ENCODE data around the gene C16orf89.
"Not testable (repeated sequence)": the region's sequence is repeated elsewhere in the genome, so short reads cannot be mapped to it uniquely, and the experiment has no call there.

Gene C16orf89, protein sequence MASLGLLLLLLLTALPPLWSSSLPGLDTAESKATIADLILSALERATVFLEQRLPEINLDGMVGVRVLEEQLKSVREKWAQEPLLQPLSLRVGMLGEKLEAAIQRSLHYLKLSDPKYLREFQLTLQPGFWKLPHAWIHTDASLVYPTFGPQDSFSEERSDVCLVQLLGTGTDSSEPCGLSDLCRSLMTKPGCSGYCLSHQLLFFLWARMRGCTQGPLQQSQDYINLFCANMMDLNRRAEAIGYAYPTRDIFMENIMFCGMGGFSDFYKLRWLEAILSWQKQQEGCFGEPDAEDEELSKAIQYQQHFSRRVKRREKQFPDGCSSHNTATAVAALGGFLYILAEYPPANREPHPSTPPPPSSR

DNA sequence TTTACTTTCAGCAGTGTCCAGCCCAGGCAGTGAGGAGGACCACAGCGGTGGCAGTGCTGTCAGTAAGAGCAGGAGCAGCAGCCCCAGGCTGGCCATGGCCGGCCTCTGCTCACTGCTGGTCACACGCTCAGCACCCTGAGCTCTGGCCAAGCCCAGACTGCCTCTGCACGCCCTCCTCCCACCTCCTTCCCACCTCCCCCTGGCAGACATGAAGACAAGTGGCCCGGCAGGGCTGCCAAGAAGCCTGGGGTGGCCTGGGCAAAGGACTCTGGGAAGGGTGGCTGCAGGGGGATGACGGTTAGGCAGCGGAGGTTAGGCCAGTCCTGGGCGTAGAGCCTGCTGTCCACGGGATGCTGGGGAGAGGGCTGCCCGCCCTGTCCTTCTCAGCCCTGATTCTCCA lies at the start of gene C16orf89:
Gene C16orf89 (minus strand): TSS at position 144 of the 400 bp plus-strand sequence. CDS start 48 bp downstream, at position 96.
- TF ChIP-seq ZFP3 (CRISPR knock-in tag; IDR thresholded peaks at IDR 0.05) (no peak), CSDC2 (CRISPR knock-in tag; IDR thresholded peaks at IDR 0.05) (no peak), TCF4 (CRISPR knock-in tag; IDR thresholded peaks at IDR 0.05; ENCODE audit: borderline replicate concordance) (no peak), SNAI2 (CRISPR knock-in tag; IDR thresholded peaks at IDR 0.05) (no peak), OSR1 (CRISPR knock-in tag; IDR thresholded peaks at IDR 0.05) (no peak), PPARA (CRISPR knock-in tag; IDR thresholded peaks at IDR 0.05; ENCODE audit: borderline replicate concordance) (no peak), ZNF8 (CRISPR knock-in tag; IDR thresholded peaks at IDR 0.05) (no peak), ZNF70 (CRISPR knock-in tag; IDR thresholded peaks at IDR 0.05) (no peak)
- ATAC-seq = peak; percentile 12; the same call in 1 of the 3 replicates

DNA sequence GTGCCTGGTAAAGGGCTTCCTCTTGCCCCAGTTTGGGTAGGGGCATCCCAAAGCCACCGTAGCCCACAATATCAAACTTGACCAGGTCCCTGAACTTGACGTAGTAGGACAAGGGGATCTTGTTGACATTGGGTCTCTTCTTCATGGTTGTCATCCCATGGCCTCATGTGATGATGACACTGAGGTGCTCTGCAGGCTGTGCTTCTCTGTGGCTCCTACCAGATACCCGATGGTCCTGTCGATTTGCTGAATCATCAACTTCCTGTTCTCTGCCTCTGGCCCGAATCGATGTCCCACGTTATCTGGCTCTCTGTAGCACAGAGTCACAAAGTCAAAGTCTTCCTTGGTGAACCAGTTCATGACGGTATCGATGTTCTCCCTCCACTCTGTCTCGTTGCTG lies 45.2 kb upstream of the C16orf89 start:
- not testable (repeated sequence) for ATAC-seq

DNA sequence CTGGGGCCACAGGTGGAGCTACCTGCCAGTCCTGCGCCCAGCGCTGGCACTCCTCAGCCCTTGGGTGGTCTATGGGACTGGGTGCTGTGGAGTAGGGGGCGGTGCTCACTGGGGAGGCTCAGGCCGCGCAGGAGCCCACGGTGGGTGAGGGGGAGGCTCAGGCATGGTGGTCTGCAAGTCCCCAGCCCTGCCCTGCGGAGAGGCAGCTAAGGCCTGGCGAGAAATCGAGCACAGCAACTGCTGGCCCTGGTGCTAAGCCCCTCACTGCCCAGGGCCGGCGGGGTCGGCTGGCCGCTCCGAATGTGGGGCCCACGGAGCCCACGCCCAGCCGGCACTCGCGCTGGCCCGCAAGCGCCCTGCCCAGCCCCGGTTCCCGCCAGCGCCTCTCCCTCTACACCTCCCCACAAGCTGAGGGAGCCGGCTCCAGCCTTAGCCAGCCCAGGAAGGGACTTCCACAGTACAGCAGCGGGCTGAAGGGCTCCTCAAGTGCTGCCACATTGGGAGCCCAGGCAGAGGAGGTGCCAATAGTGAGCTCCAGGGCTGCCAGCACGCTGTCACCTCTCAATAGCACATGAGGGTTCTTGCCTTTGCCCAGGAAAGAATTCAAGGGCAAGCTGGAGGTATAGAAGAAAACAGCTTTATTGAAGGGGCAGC lies 42.9 kb upstream of the C16orf89 start:
- TF ChIP-seq ISL1 (CRISPR knock-in tag; IDR thresholded peaks at IDR 0.05) (no peak), CREB5 (CRISPR knock-in tag; IDR thresholded peaks at IDR 0.05; ENCODE audit: low read depth) (no peak), ZNF8 (CRISPR knock-in tag; IDR thresholded peaks at IDR 0.05) (no peak), ZNF70 (CRISPR knock-in tag; IDR thresholded peaks at IDR 0.05) (no peak), RARB (CRISPR knock-in tag; IDR thresholded peaks at IDR 0.05) (no peak), ZFP30 (CRISPR knock-in tag; IDR thresholded peaks at IDR 0.05) (no peak), CSDC2 (CRISPR knock-in tag; IDR thresholded peaks at IDR 0.05) (no peak), ZC3H10 (CRISPR knock-in tag; IDR thresholded peaks at IDR 0.05) (no peak)
- no peak for ATAC-seq

DNA sequence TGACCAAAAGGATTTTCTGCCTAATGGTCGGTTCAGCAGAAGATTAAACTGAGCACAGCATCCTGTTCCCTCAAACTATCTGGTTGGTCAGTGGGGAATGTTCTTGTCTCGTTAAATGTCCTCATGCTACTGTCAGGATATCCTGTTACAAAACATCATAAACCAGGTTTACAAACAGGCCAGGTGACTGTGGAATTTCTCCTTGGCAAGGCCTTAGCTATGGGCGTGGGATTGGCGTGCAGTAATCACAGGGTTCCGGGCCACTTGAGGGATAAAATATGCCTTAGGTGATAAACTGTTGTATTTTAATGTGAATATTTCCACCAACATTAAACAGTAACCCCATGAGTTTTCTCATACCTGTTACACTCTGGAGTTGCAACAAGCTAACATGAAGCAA lies 39.3 kb upstream of the C16orf89 start:
- ATAC-seq = not testable (repeated sequence)

DNA sequence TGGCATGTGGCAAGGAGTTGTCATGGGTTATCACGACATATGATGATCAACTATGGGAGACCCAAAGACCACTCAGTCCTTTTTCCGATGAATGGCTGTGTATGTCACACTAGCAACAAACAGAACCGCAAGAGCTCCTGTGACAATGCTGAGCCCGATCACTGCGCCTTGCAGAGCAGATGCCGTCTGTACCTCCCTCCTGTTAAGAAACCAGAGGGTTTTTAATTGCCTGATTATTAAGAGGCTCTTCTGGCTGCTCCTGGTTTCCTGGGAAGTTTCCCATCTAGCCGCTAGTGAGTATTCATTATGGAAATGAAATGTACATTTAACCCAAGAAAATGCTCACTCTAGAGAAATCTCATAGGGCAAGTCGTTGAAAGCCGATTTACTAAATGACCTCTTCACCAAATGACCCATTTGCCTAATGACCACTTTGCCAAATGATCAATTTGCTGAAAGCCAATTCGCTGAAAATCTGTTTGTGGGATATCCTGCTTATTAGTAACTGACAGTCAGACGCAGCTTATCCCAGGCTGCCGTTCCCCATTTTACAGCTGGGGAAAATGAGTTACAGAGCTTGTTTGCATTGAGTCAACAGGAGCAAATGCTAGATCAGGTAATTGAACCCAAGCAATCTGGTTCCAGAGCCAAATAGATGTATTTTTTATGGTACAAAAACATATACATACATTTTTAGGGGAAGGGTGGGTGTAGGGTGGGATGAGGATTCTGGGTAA lies 37.7 kb upstream of the C16orf89 start:
- not testable (repeated sequence) for ATAC-seq

GRCh38 chr16:5099174-5099573 lies 33.4 kb upstream of the C16orf89 start:
- not testable (repeated sequence) for ATAC-seq

GRCh38 chr16:5098221-5099159 lies 32.7 kb upstream of the C16orf89 start:
- ATAC-seq = not testable (repeated sequence)

GRCh38 chr16:5097470-5098220 lies 31.9 kb upstream of the C16orf89 start, which contains the start of gene EEF2KMT:
Gene EEF2KMT (minus strand): TSS chr16:5097795. CDS start chr16:5097739, 56 bp downstream.
- peak; percentile 99 for ATAC-seq

GRCh38 chr16:5097061-5097469 lies 31.3 kb upstream of the C16orf89 start:
- not testable (repeated sequence) for ATAC-seq

- not testable (repeated sequence) for ATAC-seq
These were observed 30.8 kb upstream of the C16orf89 start for GRCh38 chr16:5096437-5097060.

DNA sequence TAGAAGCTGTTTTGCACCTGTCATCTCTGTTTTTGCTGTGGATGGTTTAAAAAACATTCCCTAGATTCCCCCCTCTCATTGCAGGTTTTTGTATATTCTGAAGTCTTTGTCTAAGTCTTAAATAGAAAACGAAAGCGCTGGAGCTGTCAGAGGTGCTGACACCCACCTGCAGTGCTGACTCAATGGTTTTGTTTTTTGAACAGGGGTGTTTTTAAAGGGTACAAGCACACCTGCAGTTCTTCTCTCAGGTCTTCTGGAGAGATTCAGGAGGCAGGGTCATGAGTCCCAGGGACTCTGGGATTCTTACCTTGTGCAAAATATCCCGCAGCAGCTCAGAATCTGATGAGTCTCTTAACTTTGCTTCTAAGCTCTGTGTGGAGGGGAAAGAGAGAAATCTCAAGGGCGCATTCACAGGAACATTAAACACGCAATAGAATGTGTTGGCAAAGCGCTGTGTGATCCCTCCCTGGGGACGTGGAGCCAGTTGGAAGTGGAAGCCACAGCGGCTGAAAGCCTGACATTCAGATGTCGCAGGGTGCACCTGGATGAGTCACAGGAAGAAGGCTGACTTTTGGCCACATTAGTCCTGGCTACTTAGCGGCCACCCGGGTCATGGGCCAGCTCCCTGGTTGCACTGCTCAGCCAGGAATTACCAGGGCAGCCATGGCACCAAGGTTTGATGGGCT lies 29.5 kb upstream of the C16orf89 start:
- ATAC-seq = not testable (repeated sequence)

DNA sequence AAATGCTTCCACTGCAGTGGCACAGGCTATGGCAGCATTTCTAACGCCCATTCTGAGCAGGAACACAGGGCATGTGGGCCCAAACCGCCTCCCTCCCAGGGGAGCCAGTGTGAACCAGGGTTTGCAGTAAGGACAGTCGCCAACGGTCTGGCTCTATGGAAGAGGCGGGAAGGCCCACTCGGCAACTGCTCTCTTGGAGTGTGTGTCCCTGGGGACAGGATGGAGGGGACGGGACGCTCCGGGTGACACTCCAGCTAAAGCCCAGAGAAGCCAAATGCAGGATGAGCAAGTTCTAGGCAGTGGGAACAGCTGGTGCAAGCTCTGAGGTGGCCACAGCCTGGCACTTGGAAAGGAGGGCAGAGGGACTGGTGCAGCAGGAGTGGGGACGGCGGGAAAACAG lies 28.0 kb upstream of the C16orf89 start:
- ATAC-seq = not testable (repeated sequence)

DNA sequence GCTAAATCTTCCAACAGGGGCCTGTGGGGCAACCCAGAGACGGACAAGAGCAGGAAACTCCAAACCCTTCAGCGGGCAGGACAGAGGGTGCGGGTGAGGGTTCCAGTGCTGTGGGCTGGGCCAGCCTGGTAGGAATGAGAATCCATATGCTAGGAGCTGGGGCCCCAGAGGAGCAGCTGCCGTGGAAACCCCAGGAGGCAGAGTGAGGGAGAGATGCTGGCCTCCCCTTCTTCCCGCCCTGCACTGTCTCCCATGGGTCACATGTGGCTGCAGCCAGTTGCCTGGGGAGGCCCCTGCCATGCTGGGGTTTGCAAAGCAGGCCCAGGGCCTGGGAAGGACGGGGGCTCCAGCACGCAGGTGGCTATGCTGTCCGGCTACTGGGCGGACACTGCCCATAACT lies 27.3 kb upstream of the C16orf89 start:
- ATAC-seq = not testable (repeated sequence)

DNA sequence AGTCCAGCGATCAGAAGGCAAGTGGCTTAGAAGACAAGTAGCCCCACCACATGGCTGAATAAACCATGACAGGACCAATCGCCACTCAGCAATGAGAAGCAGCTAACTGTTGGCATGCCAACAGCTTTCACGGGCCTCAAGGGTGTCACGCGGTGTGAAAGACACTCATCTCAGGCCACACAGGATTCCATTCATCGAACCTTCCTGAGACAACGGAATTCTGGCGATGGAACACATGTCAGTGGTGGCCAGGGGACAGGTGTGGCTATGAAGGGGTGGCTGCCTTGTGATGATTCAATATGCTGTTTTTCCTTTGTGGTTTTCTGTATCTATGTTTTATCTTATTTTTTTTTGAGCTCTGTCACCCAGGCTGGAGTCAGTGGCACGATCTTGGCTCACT lies 24.8 kb upstream of the C16orf89 start:
- not testable (repeated sequence) for ATAC-seq
